IMR-90 (cell line): ENCODE measurements around the gene TPPP3. TPM values are rescaled to one million over a fixed set of nuclear protein-coding genes. Genes with fewer than 3 reads are reported as not detected.

Experiments used
- ATAC-seq: fragments of 200-7000 bp; cut with Tn5 transposase; 2 replicates; pipeline ENCODE4 v1.9.1; 2020; ENCODE audit warnings: low read depth, mild to moderate bottlenecking, moderate library complexity
- BruUV-seq: library from RNA; stranded (reverse); fragments of 400-500 nt; replicated peaks from 2 replicates; lab custom pipeline; 2021; lab: Mats Ljungman, UMichigan
- CTCF ChIA-PET: fragments of 300-600 bp; formaldehyde crosslinking; extraction: SDS; loops from one replicate; lab custom pipeline; 2021; ENCODE audit warnings: antibody characterized with exemption; lab: Yijun Ruan, JAX
- POLR2A ChIA-PET: fragments of 300-600 bp; sonication (Branson Sonifier 250); formaldehyde crosslinking; loops from one replicate; lab custom pipeline; 2022; ENCODE audit warnings: antibody characterized with exemption; ENCODE audit not compliant: unreplicated experiment; lab: Charles Lee
- DNase-seq: peaks from one replicate; pipeline ENCODE4 v3.0.0; 2013
- H2AFZ ChIP-seq: replicated peaks from 2 replicates; pipeline ENCODE3; 2013; ENCODE audit warnings: low read length, mild to moderate bottlenecking; ENCODE audit not compliant: poor library complexity
- H2AK5ac ChIP-seq: 2 replicates; pipeline ENCODE4 v1.6.1; 2013; ENCODE audit warnings: low read depth, low read length, inconsistent platforms
- H2AK9ac ChIP-seq: replicated peaks from 2 replicates; pipeline ENCODE3; 2013; ENCODE audit warnings: mild to moderate bottlenecking, low read depth, low read length, moderate library complexity; ENCODE audit not compliant: poor library complexity
- H2BK120ac ChIP-seq: 2 replicates; pipeline ENCODE4 v1.6.1; 2013; ENCODE audit warnings: low read depth, low read length, inconsistent platforms
- H2BK15ac ChIP-seq: 3 replicates; pipeline ENCODE4 v1.6.1; 2013; ENCODE audit warnings: low read depth, low read length, inconsistent platforms
- H2BK20ac ChIP-seq: 2 replicates; pipeline ENCODE4 v1.6.1; 2013; ENCODE audit warnings: low read depth, mild to moderate bottlenecking, inconsistent platforms, low read length, moderate library complexity
- H2BK5ac ChIP-seq: 2 replicates; pipeline ENCODE4 v1.6.1; 2013; ENCODE audit warnings: mild to moderate bottlenecking, low read depth, low read length, inconsistent platforms; ENCODE audit not compliant: poor library complexity, severe bottlenecking
- H3K14ac ChIP-seq: replicated peaks from 2 replicates; pipeline ENCODE4 v1.6.1; 2013; ENCODE audit warnings: low read depth, low read length, inconsistent platforms
- H3K18ac ChIP-seq: 2 replicates; pipeline ENCODE4 v1.6.1; 2013; ENCODE audit warnings: low read depth, low read length, control low read depth
- H3K23ac ChIP-seq: 2 replicates; pipeline ENCODE4 v1.6.1; 2013; ENCODE audit warnings: low read depth, low read length, inconsistent platforms
- H3K27ac ChIP-seq: 2 replicates; pipeline ENCODE4 v1.5.1; 2013; ENCODE audit warnings: mild to moderate bottlenecking, control low read depth, low read length; ENCODE audit not compliant: insufficient read depth
- H3K27me3 ChIP-seq: 2 replicates; pipeline ENCODE4 v1.6.1; 2013; ENCODE audit warnings: low read length; ENCODE audit not compliant: control insufficient read depth, insufficient read depth
- H3K36me3 ChIP-seq: 2 replicates; pipeline ENCODE4 v1.6.1; 2013; ENCODE audit warnings: low read length, mixed read lengths; ENCODE audit not compliant: control insufficient read depth, insufficient read depth
- H3K4ac ChIP-seq: 2 replicates; pipeline ENCODE4 v1.6.1; 2013; ENCODE audit warnings: low read depth, low read length, inconsistent platforms
- H3K4me1 ChIP-seq: 2 replicates; pipeline ENCODE4 v1.6.1; 2013; ENCODE audit warnings: low read length, mixed read lengths; ENCODE audit not compliant: control insufficient read depth, insufficient read depth
- H3K4me2 ChIP-seq: 2 replicates; pipeline ENCODE4 v1.6.1; 2013; ENCODE audit warnings: low read depth, mild to moderate bottlenecking, control low read depth, low read length, moderate library complexity
- H3K4me3 ChIP-seq: 2 replicates; pipeline ENCODE4 v1.5.1; 2013; ENCODE audit warnings: low read depth, mild to moderate bottlenecking, control low read depth, low read length, moderate library complexity; ENCODE audit not compliant: insufficient read depth
- H3K56ac ChIP-seq: 2 replicates; pipeline ENCODE4 v1.6.1; 2013; ENCODE audit warnings: low read length, inconsistent platforms; ENCODE audit not compliant: insufficient read depth; ENCODE audit errors: extremely low read depth
- H3K79me1 ChIP-seq, 2 experiments: 2 replicates each; pipeline ENCODE4 v1.6.1; 2013; ENCODE audit warnings: low read length in 2 of 2, inconsistent platforms in 1 of 2, low read depth in 1 of 2
- H3K9ac ChIP-seq: 2 replicates; pipeline ENCODE4 v1.6.1; 2013; ENCODE audit warnings: low read depth, low read length, control low read depth
- H3K9me1 ChIP-seq: 2 replicates; pipeline ENCODE4 v1.6.1; 2013; ENCODE audit warnings: low read length, inconsistent platforms; ENCODE audit not compliant: insufficient read depth
- H3K9me3 ChIP-seq: 2 replicates; pipeline ENCODE4 v1.6.1; 2013; ENCODE audit warnings: low read length; ENCODE audit not compliant: control insufficient read depth, insufficient read depth
- H4K20me1 ChIP-seq: 2 replicates; pipeline ENCODE4 v1.6.1; 2013; ENCODE audit warnings: low read length, inconsistent platforms; ENCODE audit not compliant: insufficient read depth
- H4K5ac ChIP-seq: 2 replicates; pipeline ENCODE4 v1.6.1; 2013; ENCODE audit warnings: mild to moderate bottlenecking, low read depth, low read length, control low read depth
- H4K8ac ChIP-seq, 2 experiments: 2 replicates each; pipeline ENCODE4 v1.6.1; 2013; ENCODE audit warnings: low read depth in 2 of 2, low read length in 2 of 2, control low read depth in 1 of 2, inconsistent platforms in 1 of 2
- H4K91ac ChIP-seq: 2 replicates; pipeline ENCODE4 v1.6.1; 2013; ENCODE audit warnings: low read depth, low read length, inconsistent platforms; ENCODE audit not compliant: insufficient read depth
- BHLHE40 ChIP-seq: fragments of 150-350 bp; IDR thresholded peaks from 2 replicates; pipeline ENCODE4 v1.6.1; 2016; ENCODE audit warnings: mild to moderate bottlenecking, low read depth, low read length
- CEBPB ChIP-seq: IDR thresholded peaks from 2 replicates; pipeline ENCODE4 v1.6.1; 2012; ENCODE audit warnings: low read depth, low read length, improper control_type of control experiment
- CHD1 ChIP-seq: IDR thresholded peaks from 2 replicates; pipeline ENCODE4 v1.6.1; 2012; ENCODE audit warnings: low read depth, low read length, improper control_type of control experiment
- ELK1 ChIP-seq: fragments of 150-350 bp; IDR thresholded peaks from 2 replicates; pipeline ENCODE4 v1.6.1; 2016; ENCODE audit warnings: low read depth, mild to moderate bottlenecking, low read length, moderate library complexity, borderline replicate concordance
- FOS ChIP-seq: fragments of 150-350 bp; IDR thresholded peaks from 2 replicates; pipeline ENCODE4 v1.6.1; 2016; ENCODE audit warnings: low read depth, low read length
- MAFK ChIP-seq: IDR thresholded peaks from 2 replicates; pipeline ENCODE4 v1.6.1; 2012; ENCODE audit warnings: low read depth, low read length, improper control_type of control experiment
- MAZ ChIP-seq: IDR thresholded peaks from 2 replicates; pipeline ENCODE4 v1.6.1; 2012; ENCODE audit warnings: low read depth, mild to moderate bottlenecking, low read length, improper control_type of control experiment, moderate library complexity, borderline replicate concordance
- MXI1 ChIP-seq: IDR thresholded peaks from 2 replicates; pipeline ENCODE4 v1.6.1; 2012; ENCODE audit warnings: low read depth, mild to moderate bottlenecking, low read length, moderate library complexity, borderline replicate concordance
- NFE2L2 ChIP-seq: fragments of 150-350 bp; IDR thresholded peaks from 2 replicates; pipeline ENCODE4 v1.6.1; 2016; ENCODE audit warnings: low read depth, mild to moderate bottlenecking, low read length
- POLR2A ChIP-seq: IDR thresholded peaks from 2 replicates; pipeline ENCODE4 v1.6.1; 2012; ENCODE audit warnings: mild to moderate bottlenecking, low read depth, low read length
- RAD21 ChIP-seq: IDR thresholded peaks from 2 replicates; pipeline ENCODE4 v1.6.1; 2012; ENCODE audit warnings: low read length, improper control_type of control experiment
- RCOR1 ChIP-seq: IDR thresholded peaks from 2 replicates; pipeline ENCODE4 v1.6.1; 2012; ENCODE audit warnings: mild to moderate bottlenecking, low read length, improper control_type of control experiment; ENCODE audit not compliant: insufficient replicate concordance
- RFX5 ChIP-seq: IDR thresholded peaks from 2 replicates; pipeline ENCODE4 v1.8.0; 2012; ENCODE audit warnings: low read depth, mild to moderate bottlenecking, low read length, moderate library complexity
- SMC3 ChIP-seq: fragments of 150-350 bp; IDR thresholded peaks from 2 replicates; pipeline ENCODE4 v1.6.1; 2016; ENCODE audit warnings: low read depth, mild to moderate bottlenecking, antibody characterized with exemption, low read length, moderate library complexity
- WGBS, 2 experiments: methylation state at CpG; one replicate each; pipeline versions ENCODE4 v1.1.5 to v1.1.7; 2013; ENCODE audit warnings: missing lambda C conversion rate in 2 of 2; ENCODE audit not compliant: insufficient read length in 1 of 2; ENCODE audit errors: extremely low coverage in 2 of 2; 5-methylcytosine and 5-hydroxymethylcytosine counted together
- dilution Hi-C: fragments of 300-500 bp; cut with HindIII; formaldehyde crosslinking; loops from one replicate; pipeline ENCODE4 v1.14.3; 2018; ENCODE audit warnings: low sequenced_read_pairs; ENCODE audit not compliant: unreplicated experiment
- in situ Hi-C: fragments of 300-500 bp; cut with MboI; formaldehyde crosslinking; loops from 3 replicates; pipeline ENCODE4 v1.14.3; 2019; ENCODE audit warnings: low sequenced_read_pairs, inconsistent platforms, mixed read lengths
- intact Hi-C: fragments of 100-400 bp; cut with micrococcal nuclease; formaldehyde crosslinking; loops from 2 replicates; pipeline ENCODE4 v1.10.0; 2022
- polyA plus RNA-seq, 3 experiments: library from polyadenylated mRNA; depleted of rRNA; stranded (reverse); fragments of >200 nt; gene quantifications; 2 replicates each; pipeline ENCODE4 v1.2.3, GENCODE V29; 2012; ENCODE audit warnings: low replicate concordance in 1 of 3
- total RNA-seq: library from RNA; depleted of rRNA; stranded (reverse); fragments of >200 nt; gene quantifications from 2 replicates; pipeline ENCODE4 v1.2.3, GENCODE V29; 2012
- TF ChIP-seq, protein P1 (sequence below): conservative IDR thresholded peaks from 2 replicates; pipeline ENCODE4 v1.5.1; 2012; ENCODE audit warnings: mild to moderate bottlenecking, low read depth, low read length, improper control_type of control experiment
- TF ChIP-seq, protein P2 (sequence below): fragments of 150-350 bp; IDR thresholded peaks from 2 replicates; pipeline ENCODE4 v1.6.1; 2017; ENCODE audit warnings: mild to moderate bottlenecking, antibody characterized with exemption, low read length, low read depth

TPPP3 gene
- total and polyA plus RNA-seq, 2 of the 4 experiments (the other 2 are of a cell fraction), result 0.54 to 2.4 TPM

DNA sequence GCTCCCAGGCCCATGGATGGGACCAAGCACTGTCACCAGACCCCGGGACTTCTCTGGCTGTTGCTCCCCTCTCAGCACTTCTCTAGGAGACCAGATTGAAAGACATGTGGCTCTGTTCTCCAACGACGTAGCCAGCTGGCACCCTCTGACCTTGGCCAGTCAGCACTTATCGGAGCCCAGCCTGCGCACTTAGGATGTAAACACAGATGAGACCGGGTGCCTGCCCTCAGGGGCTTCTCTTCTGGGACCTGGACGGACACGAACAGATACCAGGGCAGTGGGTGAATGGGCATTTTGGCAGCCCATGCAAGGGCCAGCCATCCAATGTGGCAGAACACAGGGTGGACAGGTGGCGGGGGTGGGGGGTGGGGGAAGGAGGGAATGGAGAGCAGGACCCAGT is 16.3 kb upstream of the TPPP3 start:
- Histone ChIP-seq H4K5ac (no peak overlapping the region), H3K27ac (no peak overlapping the region), H3K9ac (no peak overlapping the region), H2BK120ac (no peak overlapping the region), H2AFZ (no peak overlapping the region), H2BK20ac (no peak overlapping the region), H3K4me2 (no peak overlapping the region), H3K14ac (no peak overlapping the region), H4K20me1 (no peaks in the 10 kb centered on the region), H3K36me3 (no peaks in the 10 kb centered on the region), H3K4me3 (no peak overlapping the region), H3K9me1 (peaks cover 12% of the 10 kb centered on the region), H3K23ac (no peak overlapping the region), H2BK5ac (no peak overlapping the region), H3K4me1 (peaks cover 17% of the 10 kb centered on the region), H3K56ac (no peak overlapping the region), H3K18ac (no peak overlapping the region), H2AK5ac (no peak overlapping the region), H3K9me3 (no peaks in the 10 kb centered on the region), H3K27me3 (no peaks in the 10 kb centered on the region), H4K91ac (no peak overlapping the region), H2AK9ac (no peak overlapping the region), H4K8ac (no peak overlapping the region), H2BK15ac (no peak overlapping the region), H3K4ac (no peak overlapping the region), H3K79me1 (peaks cover 0 to 18% of the 10 kb centered on the region in 2 experiments; a peak in 2 of 4 replicates)
- ChIA-PET POLR2A (no interaction called here), CTCF (no interaction called here)
- dilution Hi-C loops, result no loop called here
- ATAC-seq (no peak), DNase-seq (no peak)
- BruUV-seq, result no TSS peak
- in situ Hi-C loops, result no loop called here
- no CpG with 5 or more reads among the region's 9 CpGs for WGBS, 2 experiments
- TF ChIP-seq CHD1, result no peak
- TF ChIP-seq BHLHE40, result no peak
- TF ChIP-seq RCOR1, result no peak
- no peak for TF ChIP-seq RFX5
- TF ChIP-seq, protein P1, sequence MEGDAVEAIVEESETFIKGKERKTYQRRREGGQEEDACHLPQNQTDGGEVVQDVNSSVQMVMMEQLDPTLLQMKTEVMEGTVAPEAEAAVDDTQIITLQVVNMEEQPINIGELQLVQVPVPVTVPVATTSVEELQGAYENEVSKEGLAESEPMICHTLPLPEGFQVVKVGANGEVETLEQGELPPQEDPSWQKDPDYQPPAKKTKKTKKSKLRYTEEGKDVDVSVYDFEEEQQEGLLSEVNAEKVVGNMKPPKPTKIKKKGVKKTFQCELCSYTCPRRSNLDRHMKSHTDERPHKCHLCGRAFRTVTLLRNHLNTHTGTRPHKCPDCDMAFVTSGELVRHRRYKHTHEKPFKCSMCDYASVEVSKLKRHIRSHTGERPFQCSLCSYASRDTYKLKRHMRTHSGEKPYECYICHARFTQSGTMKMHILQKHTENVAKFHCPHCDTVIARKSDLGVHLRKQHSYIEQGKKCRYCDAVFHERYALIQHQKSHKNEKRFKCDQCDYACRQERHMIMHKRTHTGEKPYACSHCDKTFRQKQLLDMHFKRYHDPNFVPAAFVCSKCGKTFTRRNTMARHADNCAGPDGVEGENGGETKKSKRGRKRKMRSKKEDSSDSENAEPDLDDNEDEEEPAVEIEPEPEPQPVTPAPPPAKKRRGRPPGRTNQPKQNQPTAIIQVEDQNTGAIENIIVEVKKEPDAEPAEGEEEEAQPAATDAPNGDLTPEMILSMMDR, result no peak
- no peak for TF ChIP-seq NFE2L2
- TF ChIP-seq POLR2A, result no peak
- no peak for TF ChIP-seq RAD21
- no peak for TF ChIP-seq MAZ
- no peak for TF ChIP-seq SMC3
- TF ChIP-seq MAFK, result no peak
- TF ChIP-seq ELK1, result no peak
- TF ChIP-seq CEBPB, result no peak
- TF ChIP-seq, protein P2, sequence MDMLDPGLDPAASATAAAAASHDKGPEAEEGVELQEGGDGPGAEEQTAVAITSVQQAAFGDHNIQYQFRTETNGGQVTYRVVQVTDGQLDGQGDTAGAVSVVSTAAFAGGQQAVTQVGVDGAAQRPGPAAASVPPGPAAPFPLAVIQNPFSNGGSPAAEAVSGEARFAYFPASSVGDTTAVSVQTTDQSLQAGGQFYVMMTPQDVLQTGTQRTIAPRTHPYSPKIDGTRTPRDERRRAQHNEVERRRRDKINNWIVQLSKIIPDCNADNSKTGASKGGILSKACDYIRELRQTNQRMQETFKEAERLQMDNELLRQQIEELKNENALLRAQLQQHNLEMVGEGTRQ, result no peak
- TF ChIP-seq MXI1, result no peak
- no peak for TF ChIP-seq FOS
- intact Hi-C loops, result no loop called here
